Endothelial cell of umbilical vein (primary cell): Measurements from ENCODE around the gene PSG7. TPM values are rescaled to one million over a fixed set of nuclear protein-coding genes. Genes with fewer than 3 reads are reported as not detected.
"Not testable (repeated sequence)": the region's sequence is repeated elsewhere in the genome, so short reads cannot be mapped to it uniquely, and the experiment has no call there.

ENCODE experiments used
- BruUV-seq: library from RNA; stranded (reverse); fragments of 400-500 nt; replicated peaks from 2 replicates; lab custom pipeline; 2021; lab: Mats Ljungman, UMichigan
- CTCF ChIA-PET: fragments of 300-600, 350-600 bp; sonication (Branson Sonifier 250); formaldehyde crosslinking; loops from one replicate; lab custom pipeline; 2021; ENCODE audit warnings: antibody characterized with exemption, inconsistent platforms; lab: Charles Lee
- POLR2A ChIA-PET: fragments of 300-600, 350-600 bp; sonication (Branson Sonifier 250); formaldehyde crosslinking; loops from one replicate; lab custom pipeline; 2021; ENCODE audit warnings: antibody characterized with exemption, inconsistent platforms; lab: Charles Lee
- DNase-seq: peaks from one replicate; pipeline ENCODE4 v3.0.0-alpha.2; 2011; ENCODE audit warnings: low read depth, low spot score
- FAIRE-seq: peaks from 2 replicates; lab custom pipeline; 2011; peaks lifted over from hg19 to GRCh38; lab: Jason Lieb, UNC
- H2AFZ ChIP-seq: 2 replicates; pipeline ENCODE4 v1.6.0; 2012; ENCODE audit warnings: low read depth, low read length, control low read depth, inconsistent platforms
- H3K27ac ChIP-seq: 2 replicates; pipeline ENCODE4 v1.5.1; 2011; ENCODE audit warnings: low read depth, mild to moderate bottlenecking, control low read depth, low read length, moderate library complexity; ENCODE audit not compliant: insufficient read depth
- H3K27me3 ChIP-seq, 2 experiments: 2 replicates each; pipeline versions ENCODE4 v1.6.0 to v1.6.1; 2011; ENCODE audit warnings: low read length in 2 of 2, mixed read lengths in 1 of 2; ENCODE audit not compliant: control insufficient read depth in 2 of 2, insufficient read depth in 2 of 2
- H3K36me3 ChIP-seq, 2 experiments: 2 replicates in 1 of 2; 3 replicates in 1 of 2; pipeline ENCODE4 v1.5.1; 2011; ENCODE audit warnings: low read length in 2 of 2, mild to moderate bottlenecking in 1 of 2, moderate library complexity in 1 of 2; ENCODE audit not compliant: control insufficient read depth in 2 of 2, insufficient read depth in 2 of 2; ENCODE audit errors: extremely low read depth in 1 of 2
- H3K4me1 ChIP-seq: 3 replicates; pipeline ENCODE4 v1.5.1; 2011; ENCODE audit warnings: mild to moderate bottlenecking, low read length; ENCODE audit not compliant: control insufficient read depth, insufficient read depth; ENCODE audit errors: extremely low read depth
- H3K4me2 ChIP-seq: 2 replicates; pipeline ENCODE4 v1.6.1; 2011; ENCODE audit warnings: low read length, control low read depth, mixed read lengths; ENCODE audit not compliant: insufficient read depth
- H3K4me3 ChIP-seq, 3 experiments: fragments of 200-600 bp in 1 of 3; sonication (generic), shearing (Covaris generic) in 1 of 3; replicated peaks in 1 of 3; 2 replicates each; pipeline ENCODE4 v1.5.1; 2011 to 2016; ENCODE audit warnings: control low read depth in 3 of 3, low read length in 3 of 3, mild to moderate bottlenecking in 2 of 3, inconsistent platforms in 1 of 3, low read depth in 1 of 3, moderate library complexity in 1 of 3; ENCODE audit not compliant: insufficient read depth in 1 of 3
- H3K79me2 ChIP-seq: 2 replicates; pipeline ENCODE4 v1.6.0; 2012; ENCODE audit warnings: low read length, inconsistent platforms; ENCODE audit not compliant: control insufficient read depth, insufficient read depth
- H3K9ac ChIP-seq: replicated peaks from 2 replicates; pipeline ENCODE3; 2011; ENCODE audit warnings: low read length, control low read depth; ENCODE audit not compliant: insufficient read depth; ENCODE audit errors: extremely low read depth
- H3K9me1 ChIP-seq: replicated peaks from 3 replicates; pipeline ENCODE4 v1.6.0; 2011; ENCODE audit warnings: mild to moderate bottlenecking, low read length; ENCODE audit not compliant: control insufficient read depth, insufficient read depth; ENCODE audit errors: extremely low read depth
- H3K9me3 ChIP-seq: replicated peaks from 2 replicates; pipeline ENCODE4 v1.5.1; 2012; ENCODE audit warnings: low read length, inconsistent platforms; ENCODE audit not compliant: control insufficient read depth, insufficient read depth
- H4K20me1 ChIP-seq: replicated peaks from 2 replicates; pipeline ENCODE3; 2011; ENCODE audit warnings: mild to moderate bottlenecking, low read length; ENCODE audit not compliant: control insufficient read depth, insufficient read depth; ENCODE audit errors: extremely low read depth
- CTCF ChIP-seq, 2 donors: IDR thresholded peaks; 1 replicate in 1 of 2; 2 replicates in 1 of 2; pipeline ENCODE4 v1.5.1; 2011; ENCODE audit warnings: low read length in 2 of 2, mild to moderate bottlenecking in 2 of 2, moderate library complexity in 2 of 2, control low read depth in 1 of 2, inconsistent platforms in 1 of 2, low read depth in 1 of 2; ENCODE audit not compliant: insufficient read depth in 1 of 2; ENCODE audit errors: extremely low read depth in 1 of 2
- EZH2 ChIP-seq: IDR thresholded peaks from 2 replicates; pipeline ENCODE4 v1.6.1; 2012; ENCODE audit warnings: borderline replicate concordance, low read depth, mild to moderate bottlenecking, moderate library complexity, low read length, inconsistent platforms; ENCODE audit not compliant: severe bottlenecking
- GATA2 ChIP-seq: IDR thresholded peaks from 2 replicates; pipeline ENCODE4 v1.7.0; 2011; ENCODE audit warnings: low read depth, mild to moderate bottlenecking, moderate library complexity, mixed read lengths, low read length; ENCODE audit not compliant: insufficient read length, insufficient read depth
- POLR2A ChIP-seq: IDR thresholded peaks from 2 replicates; pipeline ENCODE4 v1.6.1; 2012; ENCODE audit warnings: low read depth, mild to moderate bottlenecking, control low read depth, low read length
- dilution Hi-C: fragments of 300-500 bp; cut with MboI; formaldehyde crosslinking; loops from one replicate; pipeline ENCODE4 v1.15.0; 2019; ENCODE audit warnings: low sequenced_read_pairs; ENCODE audit not compliant: extremely low pct_ligation_motif_present
- intact Hi-C: fragments of 100-400 bp; cut with micrococcal nuclease; formaldehyde crosslinking; loops from one replicate; pipeline ENCODE4 v1.10.0; 2022
- polyA plus RNA-seq, 4 experiments: library from polyadenylated mRNA; depleted of rRNA in 3 of 4; stranded (reverse) in 3 of 4; unstranded in 1 of 4; fragments of >200 nt; gene quantifications; 2 replicates each; pipeline versions ENCODE4 v1.2.1 to v1.2.3, GENCODE V29; 2011 to 2012; ENCODE audit warnings: missing spikeins in 1 of 4
- total RNA-seq: library from RNA; stranded (reverse); gene quantifications from 2 replicates; pipeline ENCODE4 v1.2.3, GENCODE V29; 2021
- TF ChIP-seq, protein P1 (sequence below): IDR thresholded peaks from 2 replicates; pipeline ENCODE4 v1.6.1; 2011; ENCODE audit not compliant: insufficient read depth, insufficient read length

PSG7 gene
- total and polyA plus RNA-seq, 2 donors (not counting 3 experiments of a cell fraction or from before 2014, with no cell fraction given) = not detected

DNA sequence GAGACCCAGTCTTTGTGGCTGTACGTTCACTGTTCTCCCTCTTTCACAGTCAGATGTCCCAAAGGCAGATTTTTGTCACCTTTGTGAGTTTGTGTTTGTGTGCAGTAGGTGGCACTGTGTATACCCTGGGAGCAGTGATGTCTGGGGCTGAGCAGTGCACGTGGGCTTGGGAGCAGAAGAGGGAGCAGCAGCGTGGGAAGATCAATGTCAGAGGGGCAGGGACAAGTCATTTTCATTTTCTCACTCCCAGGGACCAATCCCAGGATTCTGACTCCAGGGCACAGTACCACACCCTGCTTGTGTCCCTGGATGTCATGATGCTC is 17.3 kb downstream of the PSG7 start:
- ChIA-PET CTCF (no interaction called here), POLR2A (no interaction called here)
- no peaks in the 10 kb centered on the region for H3K36me3 ChIP-seq
- no peak overlapping the region for H3K4me3 ChIP-seq
- intact Hi-C loops (loop anchor here (10.0 kb wide), 1 partner anchor 125 kb away; no protein-coding TSS in a partner anchor), dilution Hi-C loops (no loop called here)
- no peaks in the 10 kb centered on the region for H3K79me2 ChIP-seq
- H2AFZ ChIP-seq = no peak overlapping the region
- TF ChIP-seq CTCF (IDR thresholded peaks at IDR 0.05; ENCODE audit: extremely low read depth in 1 of 2, insufficient read depth in 1 of 2, low read depth in 1 of 2, low read length in 2 of 2) (no peak), POLR2A (no peak), EZH2 (no peak), GATA2 (no peak)
- TF ChIP-seq, protein P1, sequence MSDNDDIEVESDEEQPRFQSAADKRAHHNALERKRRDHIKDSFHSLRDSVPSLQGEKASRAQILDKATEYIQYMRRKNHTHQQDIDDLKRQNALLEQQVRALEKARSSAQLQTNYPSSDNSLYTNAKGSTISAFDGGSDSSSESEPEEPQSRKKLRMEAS = no peak
- H3K9me3 ChIP-seq = no peaks in the 10 kb centered on the region
- BruUV-seq = no TSS peak
- DNase-seq (no peak), FAIRE-seq (no peak)
- H3K4me1 ChIP-seq = no peaks in the 10 kb centered on the region
- H3K4me2 ChIP-seq = no peak overlapping the region
- H3K27ac ChIP-seq = no peak overlapping the region
- no peak overlapping the region for H3K9ac ChIP-seq
- no peaks in the 10 kb centered on the region for H3K9me1 ChIP-seq
- no peaks in the 10 kb centered on the region for H3K27me3 ChIP-seq
- no peaks in the 10 kb centered on the region for H4K20me1 ChIP-seq

GRCh38 chr19:42919070-42919756 is 17.8 kb downstream of the PSG7 start:
- H3K4me3 ChIP-seq, H3K9ac ChIP-seq, H3K9me3 ChIP-seq, H3K27ac ChIP-seq, H3K4me1 ChIP-seq, dilution Hi-C loops, FAIRE-seq, H2AFZ ChIP-seq, H4K20me1 ChIP-seq, DNase-seq, BruUV-seq, H3K4me2 ChIP-seq, H3K36me3 ChIP-seq, H3K9me1 ChIP-seq, CTCF ChIA-PET, intact Hi-C loops, H3K79me2 ChIP-seq, POLR2A ChIA-PET, H3K27me3 ChIP-seq: not testable (repeated sequence)

DNA sequence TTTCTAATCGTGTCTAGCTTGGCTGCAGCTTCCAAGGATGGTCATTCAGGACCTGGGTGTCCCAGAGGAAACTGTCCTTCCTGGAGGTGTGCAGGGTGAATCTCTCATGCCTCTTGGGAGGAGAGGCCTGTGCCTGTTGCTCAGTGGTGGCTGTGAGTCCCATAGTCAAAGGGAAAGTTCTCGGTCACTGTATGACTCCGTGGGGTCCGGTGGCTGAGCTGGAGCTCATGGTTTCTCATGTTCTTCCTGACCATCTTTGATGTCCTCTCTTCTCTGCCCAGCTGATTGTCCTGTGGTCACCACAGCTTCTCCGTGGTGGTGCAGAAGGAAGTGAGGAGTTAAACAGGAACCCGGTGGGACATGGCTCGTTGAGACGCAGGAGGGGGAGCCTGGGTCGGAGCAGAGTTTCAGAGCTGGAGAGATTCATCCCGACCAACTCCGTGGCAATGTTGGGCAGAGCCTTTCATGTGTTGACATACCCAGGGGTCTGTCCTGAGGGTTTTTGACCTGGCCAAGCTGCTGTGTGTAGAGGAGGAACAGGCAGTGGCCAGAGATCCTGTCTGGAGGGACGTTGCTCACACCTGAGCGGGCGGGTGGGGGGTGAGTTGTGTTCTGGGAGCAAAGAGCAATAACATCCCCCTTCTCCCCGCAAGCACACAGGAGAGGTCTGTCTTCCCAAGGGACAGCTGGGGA is 18.5 kb downstream of the PSG7 start:
- H3K4me3 ChIP-seq, H2AFZ ChIP-seq, BruUV-seq, H3K9me1 ChIP-seq, POLR2A ChIA-PET, FAIRE-seq, H3K27ac ChIP-seq, H3K27me3 ChIP-seq, H3K79me2 ChIP-seq, H3K4me1 ChIP-seq, H3K36me3 ChIP-seq, CTCF ChIA-PET, intact Hi-C loops, dilution Hi-C loops, H4K20me1 ChIP-seq, DNase-seq, H3K9ac ChIP-seq, H3K9me3 ChIP-seq, H3K4me2 ChIP-seq: not testable (repeated sequence)
